ENCODE results near the gene IKZF2.
"Not testable (repeated sequence)": the region's sequence is repeated elsewhere in the genome, so short reads cannot be mapped to it uniquely, and the experiment has no call there.

Gene IKZF2

DNA sequence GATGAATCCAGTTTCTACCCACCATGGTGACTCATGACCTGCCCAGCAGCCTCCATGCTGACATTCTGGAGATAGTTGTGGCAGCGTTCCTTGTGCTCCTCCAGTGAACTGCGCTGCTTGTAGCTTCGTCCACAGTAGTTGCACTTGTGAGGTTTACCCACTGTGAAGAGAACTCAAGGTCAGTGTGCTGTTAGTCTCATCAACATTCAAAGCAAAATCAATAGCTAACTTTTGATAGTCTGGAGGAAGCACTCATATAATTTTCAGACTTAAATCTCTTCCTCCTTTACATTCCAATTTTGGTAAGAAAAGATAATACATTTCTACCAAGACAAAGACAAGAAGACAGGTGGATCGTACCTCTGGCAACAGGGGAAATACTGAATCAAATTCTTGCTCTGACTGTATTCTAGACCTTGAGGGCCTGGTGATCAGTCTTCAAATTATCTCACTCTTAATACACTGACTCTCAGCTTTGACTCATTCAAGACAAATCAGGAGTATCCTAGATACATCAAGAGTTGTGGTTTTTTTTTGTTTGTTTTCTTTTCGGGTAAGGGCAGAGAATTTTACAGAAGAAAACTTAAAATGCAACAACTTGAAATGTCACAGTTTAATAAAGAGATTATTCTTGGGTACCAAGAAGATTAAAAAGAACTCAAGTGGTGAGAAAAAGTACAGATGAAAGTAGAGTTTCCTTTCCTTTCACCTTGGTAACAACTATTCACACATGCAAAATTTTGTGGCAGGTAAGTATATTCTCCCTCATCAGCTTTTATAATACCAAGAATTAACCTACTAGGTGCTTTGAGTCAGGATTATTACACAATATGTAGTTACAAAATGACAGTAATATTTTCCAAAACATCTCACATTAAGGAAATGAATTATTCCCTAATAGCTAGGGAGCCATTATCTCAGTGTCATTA is 129.2 kb downstream of the IKZF2 start:
- H3K36me3 ChIP-seq = peaks cover 7 to 23% (median 15%) of the 10 kb centered on the region in 3 donors
- H3K27me3 ChIP-seq = no peaks in the 10 kb centered on the region
- intact Hi-C loops (cut with DNase I; ENCODE audit: low total_unique reads) = no loop called here
- H3K4me1 ChIP-seq = no peaks in the 10 kb centered on the region
- no peak for DNase-seq
- H3K4me3 ChIP-seq = no peak overlapping the region
- TF ChIP-seq, protein P1, sequence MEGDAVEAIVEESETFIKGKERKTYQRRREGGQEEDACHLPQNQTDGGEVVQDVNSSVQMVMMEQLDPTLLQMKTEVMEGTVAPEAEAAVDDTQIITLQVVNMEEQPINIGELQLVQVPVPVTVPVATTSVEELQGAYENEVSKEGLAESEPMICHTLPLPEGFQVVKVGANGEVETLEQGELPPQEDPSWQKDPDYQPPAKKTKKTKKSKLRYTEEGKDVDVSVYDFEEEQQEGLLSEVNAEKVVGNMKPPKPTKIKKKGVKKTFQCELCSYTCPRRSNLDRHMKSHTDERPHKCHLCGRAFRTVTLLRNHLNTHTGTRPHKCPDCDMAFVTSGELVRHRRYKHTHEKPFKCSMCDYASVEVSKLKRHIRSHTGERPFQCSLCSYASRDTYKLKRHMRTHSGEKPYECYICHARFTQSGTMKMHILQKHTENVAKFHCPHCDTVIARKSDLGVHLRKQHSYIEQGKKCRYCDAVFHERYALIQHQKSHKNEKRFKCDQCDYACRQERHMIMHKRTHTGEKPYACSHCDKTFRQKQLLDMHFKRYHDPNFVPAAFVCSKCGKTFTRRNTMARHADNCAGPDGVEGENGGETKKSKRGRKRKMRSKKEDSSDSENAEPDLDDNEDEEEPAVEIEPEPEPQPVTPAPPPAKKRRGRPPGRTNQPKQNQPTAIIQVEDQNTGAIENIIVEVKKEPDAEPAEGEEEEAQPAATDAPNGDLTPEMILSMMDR (IDR thresholded peaks at IDR 0.05) = no peak
- H3K27ac ChIP-seq = no peak overlapping the region
- H3K9me3 ChIP-seq = no peaks in the 10 kb centered on the region

DNA sequence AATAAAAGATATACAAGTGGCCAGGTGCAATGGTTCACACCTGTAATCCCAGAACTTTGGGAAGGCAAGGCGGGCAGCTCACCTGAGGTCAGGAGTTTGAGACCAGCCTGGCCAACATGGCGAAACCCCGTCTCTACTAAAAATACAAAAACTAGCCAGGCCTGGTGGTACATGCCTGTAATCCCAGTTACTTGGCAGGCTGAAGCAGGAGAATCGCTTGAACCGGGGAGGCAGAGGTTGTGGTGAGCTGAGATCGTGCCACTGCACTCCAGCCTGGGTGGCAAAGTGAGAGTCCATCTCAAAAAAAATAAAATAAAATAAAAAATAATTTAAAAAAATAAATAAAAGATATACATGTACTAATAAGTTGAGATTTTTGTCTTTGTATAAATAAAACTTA is 130.5 kb downstream of the IKZF2 start:
- H3K9me3 ChIP-seq; DNase-seq; H3K4me1 ChIP-seq; H3K4me3 ChIP-seq; intact Hi-C loops (cut with DNase I; ENCODE audit: low total_unique reads); H3K27ac ChIP-seq; H3K27me3 ChIP-seq: not testable (repeated sequence)
- peaks cover 7 to 23% (median 15%) of the 10 kb centered on the region in 3 donors for H3K36me3 ChIP-seq

DNA sequence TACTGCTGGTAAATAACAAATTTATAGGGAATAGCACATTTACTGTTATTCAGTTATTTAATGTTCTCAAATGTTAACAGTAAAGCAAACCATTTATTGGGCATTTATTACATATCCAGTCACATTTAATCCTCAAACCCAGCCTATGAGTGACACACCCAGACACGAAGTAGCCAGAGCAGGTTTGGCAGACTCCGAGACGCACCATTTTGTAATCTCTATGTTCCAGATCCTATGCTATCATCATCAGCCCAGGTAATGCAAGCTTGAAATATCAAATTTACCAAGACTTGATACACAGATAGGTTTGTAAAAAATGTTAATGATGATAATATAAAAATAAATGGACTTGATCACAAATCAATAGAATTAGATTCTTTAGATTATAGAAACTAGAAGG is 131.1 kb downstream of the IKZF2 start:
- intact Hi-C loops (cut with DNase I; ENCODE audit: low total_unique reads) = no loop called here
- Histone ChIP-seq H3K27me3 (no peaks in the 10 kb centered on the region), H3K4me1 (no peaks in the 10 kb centered on the region), H3K4me3 (no peak overlapping the region), H3K27ac (no peak overlapping the region), H3K36me3 (peaks cover 7 to 23% (median 15%) of the 10 kb centered on the region in 3 donors), H3K9me3 (no peaks in the 10 kb centered on the region)
- TF ChIP-seq, protein P1 (IDR thresholded peaks at IDR 0.05) = no peak
- DNase-seq = no peak

- TF ChIP-seq, protein P1 (IDR thresholded peaks at IDR 0.05) = no peak
- H3K4me3 ChIP-seq = no peak overlapping the region
- DNase-seq = no peak
- intact Hi-C loops (cut with DNase I; ENCODE audit: low total_unique reads) = no loop called here
- no peaks in the 10 kb centered on the region for H3K9me3 ChIP-seq
- no peaks in the 10 kb centered on the region for H3K4me1 ChIP-seq
- H3K27me3 ChIP-seq = no peaks in the 10 kb centered on the region
- H3K36me3 ChIP-seq = peaks cover 7 to 23% (median 15%) of the 10 kb centered on the region in 3 donors
- no peak overlapping the region for H3K27ac ChIP-seq
Observed at GRCh38 chr2:213019368-213019767, 132.0 kb downstream of the IKZF2 start.

GRCh38 chr2:213018340-213018901 is 133.0 kb downstream of the IKZF2 start:
- Histone ChIP-seq H3K9me3 (no peaks in the 10 kb centered on the region), H3K4me3 (no peak overlapping the region), H3K4me1 (no peaks in the 10 kb centered on the region), H3K36me3 (peaks cover 7 to 23% (median 15%) of the 10 kb centered on the region in 3 donors), H3K27ac (no peak overlapping the region), H3K27me3 (no peaks in the 10 kb centered on the region)
- intact Hi-C loops (cut with DNase I; ENCODE audit: low total_unique reads) = no loop called here
- TF ChIP-seq, protein P1 (IDR thresholded peaks at IDR 0.05) = no peak
- DNase-seq = no peak

GRCh38 chr2:213017404-213017803 is 134.0 kb downstream of the IKZF2 start:
- H3K9me3 ChIP-seq = no peaks in the 10 kb centered on the region
- TF ChIP-seq, protein P1 (IDR thresholded peaks at IDR 0.05) = no peak
- no peaks in the 10 kb centered on the region for H3K4me1 ChIP-seq
- H3K36me3 ChIP-seq = peaks cover 7 to 23% (median 15%) of the 10 kb centered on the region in 3 donors
- no peak for DNase-seq
- no peak overlapping the region for H3K27ac ChIP-seq
- no peaks in the 10 kb centered on the region for H3K27me3 ChIP-seq
- H3K4me3 ChIP-seq = no peak overlapping the region
- intact Hi-C loops (cut with DNase I; ENCODE audit: low total_unique reads) = no loop called here

Measured in tibial artery (tissue), 4 donors.